ENCODE data around the gene RGS2.

DNA sequence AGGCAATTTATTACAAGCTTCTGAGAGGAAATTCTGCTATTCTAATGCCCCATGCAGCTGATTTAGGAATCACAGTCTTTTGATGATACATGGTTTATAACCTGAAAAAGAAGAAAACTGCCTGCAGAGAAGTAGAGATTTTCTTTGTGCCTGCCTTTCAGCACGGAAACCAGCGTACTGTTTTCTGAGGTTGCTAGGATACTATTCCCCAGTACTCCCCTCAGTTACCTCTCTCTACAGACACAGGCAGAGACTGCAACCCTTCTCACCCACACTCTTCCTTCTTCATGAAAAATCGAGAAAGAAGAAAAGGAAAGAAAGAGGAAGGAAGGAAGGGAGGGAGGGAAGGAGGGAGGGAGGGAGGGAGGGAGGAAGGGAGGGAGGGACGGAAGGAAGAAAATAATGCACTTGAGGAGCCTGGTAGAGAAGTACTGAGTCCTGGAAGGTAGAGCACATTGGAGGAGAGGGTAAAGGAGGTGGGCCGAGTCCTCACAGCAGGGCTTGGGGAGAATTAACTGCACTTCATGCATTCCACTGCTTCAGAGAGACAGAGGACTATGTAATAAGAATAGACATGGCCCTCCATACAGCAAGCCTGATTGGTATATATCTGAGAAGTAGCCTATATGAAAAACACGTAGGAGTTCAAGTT, 21.9 kb downstream of the RGS2 start:
- TF ChIP-seq, protein P1, sequence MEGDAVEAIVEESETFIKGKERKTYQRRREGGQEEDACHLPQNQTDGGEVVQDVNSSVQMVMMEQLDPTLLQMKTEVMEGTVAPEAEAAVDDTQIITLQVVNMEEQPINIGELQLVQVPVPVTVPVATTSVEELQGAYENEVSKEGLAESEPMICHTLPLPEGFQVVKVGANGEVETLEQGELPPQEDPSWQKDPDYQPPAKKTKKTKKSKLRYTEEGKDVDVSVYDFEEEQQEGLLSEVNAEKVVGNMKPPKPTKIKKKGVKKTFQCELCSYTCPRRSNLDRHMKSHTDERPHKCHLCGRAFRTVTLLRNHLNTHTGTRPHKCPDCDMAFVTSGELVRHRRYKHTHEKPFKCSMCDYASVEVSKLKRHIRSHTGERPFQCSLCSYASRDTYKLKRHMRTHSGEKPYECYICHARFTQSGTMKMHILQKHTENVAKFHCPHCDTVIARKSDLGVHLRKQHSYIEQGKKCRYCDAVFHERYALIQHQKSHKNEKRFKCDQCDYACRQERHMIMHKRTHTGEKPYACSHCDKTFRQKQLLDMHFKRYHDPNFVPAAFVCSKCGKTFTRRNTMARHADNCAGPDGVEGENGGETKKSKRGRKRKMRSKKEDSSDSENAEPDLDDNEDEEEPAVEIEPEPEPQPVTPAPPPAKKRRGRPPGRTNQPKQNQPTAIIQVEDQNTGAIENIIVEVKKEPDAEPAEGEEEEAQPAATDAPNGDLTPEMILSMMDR (conservative IDR thresholded peaks at IDR 0.05), result no peak
- TF ChIP-seq EZH2 (IDR thresholded peaks at IDR 0.05; ENCODE audit: low read depth), result no peak
